ENCODE measurements around the gene MEI1.

- TF ChIP-seq CTCF (IDR thresholded peaks at IDR 0.05), result no peak
- TF ChIP-seq POLR2AphosphoS5 (IDR thresholded peaks at IDR 0.05), result no peak
- TF ChIP-seq EP300 (IDR thresholded peaks at IDR 0.05), result no peak
- no peak for TF ChIP-seq POLR2A (IDR thresholded peaks at IDR 0.05; ENCODE audit: low read depth)
These were observed 11.4 kb upstream of the MEI1 start for GRCh38 chr22:41687901-41688364.

Data from esophagus muscularis mucosa (tissue), 4 donors.